Natural killer cell (primary cell): ENCODE results near the gene KNOP1. TPM values are rescaled to one million over a fixed set of nuclear protein-coding genes. Genes with fewer than 3 reads are reported as not detected.

Experiments used
- ATAC-seq, 3 donors: fragments of 150-1000 bp in 2 of 3; fragments of 200-7000 bp in 1 of 3; cut with Tn5 transposase; 1 replicate in 1 of 3; 2 replicates in 2 of 3; pipeline ENCODE4 v1.10.0; 2021; ENCODE audit warnings: mild to moderate bottlenecking in 2 of 3, moderate library complexity in 2 of 3
- DNase-seq, 2 donors: peaks; one replicate each; pipeline versions ENCODE4 v3.0.0 to v3.0.0-alpha.2; 2013 to 2021; ENCODE audit warnings: mixed read lengths in 1 of 2
- H3K27ac ChIP-seq: one replicate; pipeline ENCODE4 v1.5.1; 2013; ENCODE audit warnings: mild to moderate bottlenecking, low read length
- H3K27me3 ChIP-seq: one replicate; pipeline ENCODE4 v1.6.1; 2013; ENCODE audit warnings: low read length; ENCODE audit not compliant: control insufficient read depth, insufficient read depth
- H3K36me3 ChIP-seq: one replicate; pipeline ENCODE4 v1.6.1; 2013; ENCODE audit warnings: low read length; ENCODE audit not compliant: control insufficient read depth, insufficient read depth
- H3K4me1 ChIP-seq: one replicate; pipeline ENCODE4 v1.6.1; 2013; ENCODE audit warnings: low read length; ENCODE audit not compliant: control insufficient read depth, insufficient read depth
- H3K4me3 ChIP-seq: one replicate; pipeline ENCODE4 v1.5.1; 2013; ENCODE audit warnings: low read length
- H3K9me3 ChIP-seq: one replicate; pipeline ENCODE4 v1.6.1; 2013; ENCODE audit warnings: low read length; ENCODE audit not compliant: control insufficient read depth, insufficient read depth
- H3K27ac Mint-ChIP-seq, 2 donors: one replicate each; pipeline ENCODE4 v1.8.0; 2022; ENCODE audit warnings: mild to moderate bottlenecking in 2 of 2, mixed read lengths in 2 of 2, moderate library complexity in 1 of 2
- H3K27me3 Mint-ChIP-seq, 2 donors: one replicate each; pipeline ENCODE4 v1.8.0; 2022; ENCODE audit warnings: low read depth in 2 of 2, mixed read lengths in 2 of 2
- H3K36me3 Mint-ChIP-seq: one replicate; pipeline ENCODE4 v1.8.0; 2022; ENCODE audit warnings: mixed read lengths
- H3K4me1 Mint-ChIP-seq, 2 donors: one replicate each; pipeline ENCODE4 v1.8.0; 2022; ENCODE audit warnings: mixed read lengths in 2 of 2
- H3K4me3 Mint-ChIP-seq: one replicate; pipeline ENCODE4 v1.8.0; 2022; ENCODE audit warnings: mild to moderate bottlenecking, moderate library complexity, mixed read lengths
- H3K9me3 Mint-ChIP-seq, 2 donors: one replicate each; pipeline ENCODE4 v1.8.0; 2022; ENCODE audit warnings: mixed read lengths in 2 of 2
- CTCF ChIP-seq: fragments of 200-600 bp; IDR thresholded peaks from one replicate; pipeline ENCODE4 v1.8.0; 2022; ENCODE audit warnings: antibody characterized with exemption
- WGBS: methylation state at CpG from one replicate; pipeline ENCODE4 v1.1.7; 2013; ENCODE audit warnings: missing lambda C conversion rate; ENCODE audit not compliant: insufficient coverage; 5-methylcytosine and 5-hydroxymethylcytosine counted together
- intact Hi-C: fragments of 100-400 bp; cut with micrococcal nuclease; formaldehyde crosslinking; loops from one replicate; pipeline ENCODE4 v1.14.2; 2022
- total RNA-seq, 4 donors: library from RNA; stranded (reverse); fragments of 120-200 nt in 1 of 4; gene quantifications; one replicate each; pipeline versions ENCODE4 v1.2.3 to v1.2.4, GENCODE V29; 2013 to 2022

KNOP1 gene
- total RNA-seq, 3 donors from 2014 or later (not counting 1 experiment from before 2014, with no cell fraction given) = 5.6 to 8.0 (median 6.9) TPM

DNA sequence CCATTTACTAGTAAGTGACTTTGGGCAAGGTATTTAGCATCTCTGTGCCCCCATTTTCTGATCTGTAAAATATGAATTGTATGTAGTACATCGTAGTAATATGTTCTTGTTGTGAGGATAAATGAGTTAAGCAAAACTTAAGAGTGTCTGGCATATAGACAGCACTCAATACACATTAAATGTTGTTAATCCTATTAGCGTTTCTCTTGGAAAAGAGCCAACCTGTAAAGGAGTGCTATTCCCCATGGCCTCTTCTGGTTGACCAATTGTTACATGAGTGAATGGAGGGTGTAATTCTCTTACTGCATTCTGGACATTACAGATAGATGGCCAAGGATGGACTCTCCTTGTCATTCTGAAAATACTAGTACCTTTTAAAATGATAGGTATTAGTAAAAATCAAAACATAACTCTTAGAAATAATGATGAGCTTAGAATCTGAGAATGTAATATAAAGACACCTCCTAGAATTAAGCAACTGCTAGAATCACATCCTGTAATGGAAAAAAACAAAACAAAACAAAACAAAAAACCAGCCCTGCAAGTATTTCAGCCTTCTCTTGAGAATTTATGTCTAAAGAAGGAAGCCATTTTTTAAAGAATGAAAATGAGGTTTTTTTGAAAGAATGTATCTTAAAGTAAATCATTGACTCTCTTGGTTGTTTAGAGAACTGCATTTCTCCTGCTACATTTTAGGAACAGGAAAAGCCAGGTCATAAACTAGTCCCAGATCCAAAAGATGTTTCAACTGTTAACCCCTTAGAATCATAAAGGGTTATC lies 30.6 kb upstream of the KNOP1 start:
- WGBS = 86% methylated on average over 1 of the region's 2 CpGs
- TF ChIP-seq CTCF = no peak
- no peaks in the 10 kb centered on the region for H3K27me3 ChIP-seq
- no peaks in the 10 kb centered on the region for H3K36me3 ChIP-seq
- H3K4me1 Mint-ChIP-seq = no peaks in the 10 kb centered on the region
- no peaks in the 10 kb centered on the region for H3K4me1 ChIP-seq
- H3K36me3 Mint-ChIP-seq = no peaks in the 10 kb centered on the region
- DNase-seq (no peak), ATAC-seq (no peak)
- intact Hi-C loops = no loop called here
- no peak overlapping the region for H3K4me3 ChIP-seq
- H3K27me3 Mint-ChIP-seq = peaks cover 0 to 4% of the 10 kb centered on the region in 2 donors
- no peaks in the 10 kb centered on the region for H3K9me3 ChIP-seq
- H3K4me3 Mint-ChIP-seq = no peak overlapping the region
- no peak overlapping the region for H3K27ac Mint-ChIP-seq
- no peak overlapping the region for H3K27ac ChIP-seq
- no peaks in the 10 kb centered on the region for H3K9me3 Mint-ChIP-seq

- 6% methylated on average over 4 of the region's 4 CpGs for WGBS
Observed at GRCh38 chr16:19746561-19746960, 28.5 kb upstream of the KNOP1 start.

GRCh38 chr16:19745286-19746010 lies 27.4 kb upstream of the KNOP1 start:
- WGBS = 91% methylated on average over 9 of the region's 9 CpGs

More at GRCh38 chr16:19746561-19746960, 28.5 kb upstream of the KNOP1 start:
- H3K4me1 ChIP-seq = no peaks in the 10 kb centered on the region
- H3K36me3 ChIP-seq = no peaks in the 10 kb centered on the region
- no peak for TF ChIP-seq CTCF
- no peaks in the 10 kb centered on the region for H3K27me3 ChIP-seq
- no peak overlapping the region for H3K27ac ChIP-seq
- no peaks in the 10 kb centered on the region for H3K9me3 ChIP-seq
- DNase-seq (no peak), ATAC-seq (no peak)
- Mint-ChIP-seq H3K4me1 (no peaks in the 10 kb centered on the region), H3K27ac (no peak overlapping the region), H3K36me3 (no peaks in the 10 kb centered on the region), H3K9me3 (no peaks in the 10 kb centered on the region), H3K27me3 (peaks cover 0 to 4% of the 10 kb centered on the region in 2 donors), H3K4me3 (no peak overlapping the region)
- no peak overlapping the region for H3K4me3 ChIP-seq
- intact Hi-C loops = no loop called here

More at GRCh38 chr16:19745286-19746010, 27.4 kb upstream of the KNOP1 start:
- Mint-ChIP-seq H3K4me1 (no peaks in the 10 kb centered on the region), H3K4me3 (no peak overlapping the region), H3K36me3 (no peaks in the 10 kb centered on the region), H3K27ac (no peak overlapping the region), H3K27me3 (peaks cover under 1 to 4% of the 10 kb centered on the region in 2 donors), H3K9me3 (no peaks in the 10 kb centered on the region)
- H3K4me3 ChIP-seq = no peak overlapping the region
- H3K27ac ChIP-seq = no peak overlapping the region
- no peaks in the 10 kb centered on the region for H3K27me3 ChIP-seq
- H3K9me3 ChIP-seq = no peaks in the 10 kb centered on the region
- ATAC-seq (no peak), DNase-seq (no peak)
- intact Hi-C loops = no loop called here
- H3K36me3 ChIP-seq = no peaks in the 10 kb centered on the region
- H3K4me1 ChIP-seq = no peaks in the 10 kb centered on the region
- no peak for TF ChIP-seq CTCF
